Gastrocnemius medialis (tissue), 4 donors: ENCODE results near the gene MBNL1. TPM values are rescaled to one million over a fixed set of nuclear protein-coding genes. Genes with fewer than 3 reads are reported as not detected.
"Not testable (repeated sequence)": the region's sequence is repeated elsewhere in the genome, so short reads cannot be mapped to it uniquely, and the experiment has no call there.

Source experiments
- ATAC-seq, 2 donors: fragments of 150-250 bp; one replicate each; pipeline ENCODE4 v1.9.1; 2016
- DNase-seq, 2 donors: peaks; one replicate each; pipeline ENCODE4 v3.0.0-alpha.2; 2019
- H3K27ac ChIP-seq, 4 donors: fragments of 200-600 bp; sonication (generic); 1 replicate in 1 of 4; 2 replicates in 3 of 4; pipeline ENCODE4 v1.5.1; 2016 to 2018; ENCODE audit warnings: mild to moderate bottlenecking in 2 of 4, moderate library complexity in 1 of 4
- H3K27me3 ChIP-seq, 3 donors: fragments of 200-600 bp; sonication (generic) in 2 of 3; 1 replicate in 1 of 3; 2 replicates in 2 of 3; pipeline versions ENCODE4 v1.5.1 to v1.6.0; 2016 to 2019; ENCODE audit warnings: mild to moderate bottlenecking in 1 of 3, moderate library complexity in 1 of 3
- H3K36me3 ChIP-seq, 2 donors: fragments of 200-600 bp; sonication (generic) in 1 of 2; one replicate each; pipeline ENCODE4 v1.5.1; 2017 to 2018
- H3K4me1 ChIP-seq, 2 donors: fragments of 200-600 bp; sonication (generic) in 1 of 2; one replicate each; pipeline ENCODE4 v1.5.1; 2016 to 2017; ENCODE audit warnings: mild to moderate bottlenecking in 2 of 2
- H3K4me3 ChIP-seq, 4 donors: fragments of 200-600 bp; sonication (generic) in 3 of 4; 1 replicate in 1 of 4; 2 replicates in 3 of 4; pipeline ENCODE4 v1.5.1; 2016 to 2019; ENCODE audit warnings: mild to moderate bottlenecking in 2 of 4
- H3K9me3 ChIP-seq, 3 donors: fragments of 200-600 bp; sonication (generic) in 2 of 3; 1 replicate in 1 of 3; 2 replicates in 2 of 3; pipeline ENCODE4 v1.5.1; 2016 to 2019
- POLR2A ChIP-seq, 2 donors: fragments of 450-650 bp; IDR thresholded peaks; one replicate each; pipeline ENCODE4 v1.6.1; 2017; ENCODE audit warnings: antibody characterized with exemption in 2 of 2, mild to moderate bottlenecking in 2 of 2, moderate library complexity in 2 of 2
- in situ Hi-C, 4 donors: fragments of 200-750 bp; cut with MboI; loops; one replicate each; pipeline versions ENCODE4 v1.15.0 to v1.8.0; 2017; ENCODE audit warnings: low sequenced_read_pairs in 4 of 4
- intact Hi-C: fragments of 100-400 bp; cut with DNase I; formaldehyde crosslinking; loops from one replicate; pipeline ENCODE4 v1.15.1; 2023; ENCODE audit warnings: low total_unique reads
- total RNA-seq, 4 donors: library from RNA; depleted of rRNA; stranded (reverse); fragments of >200 nt; gene quantifications; one replicate each; pipeline versions ENCODE4 v1.1.0 to v1.2.3, GENCODE V29; 2016
- TF ChIP-seq, protein P1 (sequence below), 5 experiments: fragments of 450-650 bp in 3 of 5; fragments of 200-600 bp in 2 of 5; sonication (generic) in 2 of 5; IDR thresholded peaks in 4 of 5; conservative IDR thresholded peaks in 1 of 5; 1 replicate in 4 of 5; 2 replicates in 1 of 5; pipeline ENCODE4 v1.5.1; 2016 to 2019; ENCODE audit warnings: antibody characterized with exemption in 5 of 5, mild to moderate bottlenecking in 3 of 5, moderate library complexity in 3 of 5

MBNL1 gene
- total RNA-seq, 4 donors from 2014 or later: 519 to 597 (median 557) TPM

DNA sequence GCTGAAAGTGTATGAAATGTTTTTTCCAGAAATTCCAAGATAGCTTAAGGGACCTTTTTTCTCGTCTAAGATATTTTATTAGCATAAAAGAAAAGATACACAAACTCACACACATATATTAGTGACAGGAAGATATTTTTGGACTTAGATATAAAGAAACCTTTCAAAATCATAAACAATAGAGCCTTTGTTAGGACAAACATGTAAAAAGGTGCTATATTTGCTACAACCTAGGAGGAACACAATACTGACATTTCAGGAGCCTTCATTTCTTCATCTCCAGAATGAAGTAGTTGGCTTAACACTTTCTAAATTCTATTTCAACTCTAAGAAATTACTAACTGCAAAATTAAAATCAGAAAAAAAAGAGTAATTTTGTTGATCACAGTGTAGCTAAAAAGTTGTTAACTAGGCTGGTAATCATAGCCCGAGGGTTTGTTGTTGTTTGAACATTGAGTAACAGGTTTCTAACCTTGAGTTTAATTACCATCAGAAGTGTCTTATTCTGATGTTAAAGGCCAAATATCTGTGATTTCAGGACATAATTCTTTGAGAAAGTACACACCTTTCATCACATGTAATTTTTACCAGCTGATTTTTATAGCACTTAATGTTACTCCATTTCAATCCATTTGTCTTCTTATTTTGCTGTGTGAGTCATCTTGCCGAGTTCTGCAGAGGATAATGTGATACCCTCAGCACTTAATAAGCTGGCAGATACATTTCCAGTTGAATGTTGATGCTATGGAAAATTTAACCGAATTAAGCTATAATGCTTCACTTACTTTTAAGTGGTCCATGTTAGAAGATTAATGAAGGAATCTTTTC is 97.3 kb downstream of the MBNL1 start:
- Histone ChIP-seq H3K27ac (peak overlapping the region; percentile 88 to 96 (median 94)), H3K4me1 (peaks cover 82 to 88% of the 10 kb centered on the region in 2 donors)
- in situ Hi-C loops: no loop called here

DNA sequence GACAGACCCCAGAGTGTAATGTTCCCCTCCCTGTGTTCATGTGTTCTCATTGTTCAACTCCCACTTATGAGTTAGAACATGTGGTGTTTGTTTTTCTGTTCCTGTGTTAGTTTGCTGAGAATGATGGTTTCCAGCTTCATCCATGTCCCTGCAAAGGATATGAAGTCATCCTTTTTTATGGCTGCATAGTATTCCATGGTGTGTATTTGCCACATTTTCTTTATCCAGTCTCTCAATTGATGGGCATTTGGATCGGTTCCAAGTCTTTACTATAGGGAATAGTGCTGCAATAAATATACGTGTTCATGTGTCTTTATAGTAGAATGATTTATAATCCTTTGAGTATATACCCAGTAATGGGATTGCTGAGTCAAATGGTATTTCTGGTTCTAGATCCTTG is 98.5 kb downstream of the MBNL1 start:
- in situ Hi-C loops, DNase-seq, H3K36me3 ChIP-seq, intact Hi-C loops, H3K4me3 ChIP-seq, ATAC-seq, H3K27me3 ChIP-seq, H3K9me3 ChIP-seq: not testable (repeated sequence)
- peak overlapping the region; percentile 88 to 96 (median 94) for H3K27ac ChIP-seq
- H3K4me1 ChIP-seq: peaks cover 80 to 86% of the 10 kb centered on the region in 2 donors

More for the DNA sequence above, 97.3 kb downstream of the MBNL1 start:
- intact Hi-C loops: no loop called here
- DNase-seq (peak in 1 of 2 donors; percentile 24), ATAC-seq (peak; percentile 95 to 97)
- H3K27me3 ChIP-seq: no peaks in the 10 kb centered on the region
- peak overlapping the region in 1 of 4 donors; percentile 12 for H3K4me3 ChIP-seq
- no peaks in the 10 kb centered on the region for H3K9me3 ChIP-seq
- no peak for TF ChIP-seq POLR2A (IDR thresholded peaks at IDR 0.05)
- TF ChIP-seq, protein P1, sequence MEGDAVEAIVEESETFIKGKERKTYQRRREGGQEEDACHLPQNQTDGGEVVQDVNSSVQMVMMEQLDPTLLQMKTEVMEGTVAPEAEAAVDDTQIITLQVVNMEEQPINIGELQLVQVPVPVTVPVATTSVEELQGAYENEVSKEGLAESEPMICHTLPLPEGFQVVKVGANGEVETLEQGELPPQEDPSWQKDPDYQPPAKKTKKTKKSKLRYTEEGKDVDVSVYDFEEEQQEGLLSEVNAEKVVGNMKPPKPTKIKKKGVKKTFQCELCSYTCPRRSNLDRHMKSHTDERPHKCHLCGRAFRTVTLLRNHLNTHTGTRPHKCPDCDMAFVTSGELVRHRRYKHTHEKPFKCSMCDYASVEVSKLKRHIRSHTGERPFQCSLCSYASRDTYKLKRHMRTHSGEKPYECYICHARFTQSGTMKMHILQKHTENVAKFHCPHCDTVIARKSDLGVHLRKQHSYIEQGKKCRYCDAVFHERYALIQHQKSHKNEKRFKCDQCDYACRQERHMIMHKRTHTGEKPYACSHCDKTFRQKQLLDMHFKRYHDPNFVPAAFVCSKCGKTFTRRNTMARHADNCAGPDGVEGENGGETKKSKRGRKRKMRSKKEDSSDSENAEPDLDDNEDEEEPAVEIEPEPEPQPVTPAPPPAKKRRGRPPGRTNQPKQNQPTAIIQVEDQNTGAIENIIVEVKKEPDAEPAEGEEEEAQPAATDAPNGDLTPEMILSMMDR (IDR thresholded peaks at IDR 0.05 in 4 of 5, conservative IDR thresholded peaks at IDR 0.05 in 1 of 5): no peak
- H3K36me3 ChIP-seq: no peaks in the 10 kb centered on the region

DNA sequence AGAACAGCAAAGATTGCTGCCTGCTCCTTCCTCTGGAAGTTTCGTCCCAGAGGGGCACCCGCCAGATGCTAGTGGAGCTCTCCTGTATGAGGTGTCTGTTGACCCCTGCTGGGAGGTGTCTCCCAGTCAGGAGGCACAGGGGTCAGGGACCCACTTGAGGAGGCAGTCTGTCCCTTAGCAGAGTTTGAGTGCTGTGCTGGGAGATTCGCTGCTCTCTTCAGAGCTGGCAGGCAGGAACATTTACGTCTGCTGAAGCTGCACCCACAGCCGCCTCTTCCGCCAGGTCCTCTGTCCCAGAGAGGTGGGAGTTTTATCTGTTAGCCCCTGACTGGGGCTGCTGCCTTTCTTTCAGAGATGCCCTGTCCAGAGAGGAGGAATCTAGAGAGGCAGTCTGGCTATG is 103.9 kb downstream of the MBNL1 start:
- ATAC-seq, H3K27me3 ChIP-seq, DNase-seq, intact Hi-C loops, in situ Hi-C loops, H3K4me3 ChIP-seq, H3K9me3 ChIP-seq, H3K36me3 ChIP-seq: not testable (repeated sequence)
- H3K27ac ChIP-seq: peak overlapping the region; percentile 92 to 96 (median 94)
- H3K4me1 ChIP-seq: peaks cover 68 to 74% of the 10 kb centered on the region in 2 donors

DNA sequence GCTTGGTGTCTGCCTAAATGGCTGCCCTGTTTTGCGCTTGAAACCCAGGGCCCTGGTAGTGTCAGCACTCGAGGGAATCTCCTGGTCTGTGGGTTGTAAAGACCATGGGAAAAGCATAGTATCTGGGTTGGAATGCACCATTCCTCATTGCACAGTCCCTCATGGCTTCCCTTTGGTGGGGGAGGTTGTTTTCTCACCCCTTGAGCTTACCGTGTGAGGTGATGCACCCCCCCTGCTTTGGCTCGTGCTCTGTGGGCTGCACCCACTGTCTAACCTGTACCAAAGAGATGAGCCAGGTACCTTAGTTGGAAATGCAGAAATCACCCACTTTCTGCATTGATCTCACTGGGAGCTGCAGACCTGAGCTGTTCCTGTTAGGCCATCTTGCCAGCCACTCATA is 104.7 kb downstream of the MBNL1 start:
- no peak for ATAC-seq
- Histone ChIP-seq H3K9me3 (no peaks in the 10 kb centered on the region), H3K4me1 (peaks cover 68 to 76% of the 10 kb centered on the region in 2 donors), H3K36me3 (no peaks in the 10 kb centered on the region), H3K27me3 (no peaks in the 10 kb centered on the region), H3K4me3 (no peak overlapping the region), H3K27ac (peak overlapping the region; percentile 92 to 96 (median 94))
- intact Hi-C loops: no loop called here
- no peak for TF ChIP-seq POLR2A (IDR thresholded peaks at IDR 0.05)
- no peak for DNase-seq
- in situ Hi-C loops: no loop called here

DNA sequence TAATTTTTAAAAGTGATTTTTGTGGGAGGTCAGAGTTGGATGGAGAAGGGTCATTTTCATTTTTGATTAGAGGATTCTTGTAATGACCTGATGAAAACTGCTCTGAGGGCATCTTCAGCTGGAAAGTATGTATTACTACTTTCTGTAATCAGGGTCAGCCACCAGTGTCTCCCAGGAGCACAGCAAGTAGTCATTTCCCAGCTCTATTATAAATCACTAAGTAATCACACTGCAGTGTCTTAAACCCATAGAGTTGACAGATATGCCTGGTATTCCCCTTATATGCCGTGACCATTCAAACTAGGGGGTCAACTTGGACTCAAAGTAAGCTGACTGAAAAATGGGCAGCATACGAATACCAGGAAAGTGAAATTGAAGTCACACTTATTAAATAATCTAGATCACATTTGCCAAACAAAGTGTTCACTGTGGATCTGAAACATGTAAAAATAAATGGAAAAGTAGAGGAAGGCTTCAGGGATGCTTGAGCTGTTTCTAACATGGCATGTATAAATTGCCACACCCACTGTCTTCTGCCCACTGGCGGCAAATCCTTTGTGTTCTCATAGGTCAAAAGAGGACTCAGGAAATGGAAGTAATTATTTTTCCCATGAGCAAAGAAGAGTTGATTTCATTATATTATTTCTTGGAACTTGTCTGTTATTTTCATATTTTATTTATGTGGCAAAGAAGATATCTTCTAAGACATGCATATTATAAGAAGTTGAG is 105.7 kb downstream of the MBNL1 start:
- TF ChIP-seq, protein P1 (IDR thresholded peaks at IDR 0.05 in 4 of 5, conservative IDR thresholded peaks at IDR 0.05 in 1 of 5): no peak
- no peak for TF ChIP-seq POLR2A (IDR thresholded peaks at IDR 0.05)
- Histone ChIP-seq H3K27me3 (no peaks in the 10 kb centered on the region), H3K4me1 (peaks cover 70 to 76% of the 10 kb centered on the region in 2 donors), H3K27ac (peak overlapping the region; percentile 92 to 96 (median 94)), H3K36me3 (no peaks in the 10 kb centered on the region), H3K9me3 (no peaks in the 10 kb centered on the region), H3K4me3 (no peak overlapping the region)
- intact Hi-C loops: no loop called here
- in situ Hi-C loops: no loop called here
- ATAC-seq: peak in 1 of 2 donors; percentile 15
- DNase-seq: no peak

DNA sequence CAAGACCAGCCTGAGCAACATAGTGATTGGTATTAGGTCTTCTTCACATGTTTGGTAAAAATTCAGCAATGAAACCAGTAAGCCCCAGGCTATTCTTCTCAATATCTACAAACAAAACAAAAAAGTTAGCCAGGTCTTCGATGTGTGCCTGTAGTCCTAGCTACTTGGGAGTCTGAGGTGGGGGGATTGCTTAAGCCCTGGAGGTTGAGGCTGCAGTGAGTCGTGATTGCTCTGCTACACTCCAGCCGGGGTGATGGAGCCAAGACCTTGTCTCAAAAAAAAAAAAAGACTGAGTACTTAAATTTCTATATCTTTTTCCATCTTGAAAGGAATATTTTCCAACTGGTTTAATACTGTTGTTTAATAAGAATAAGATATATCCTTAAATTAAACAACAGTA is 106.8 kb downstream of the MBNL1 start:
- Histone ChIP-seq H3K4me1 (peaks cover 70 to 76% of the 10 kb centered on the region in 2 donors), H3K27ac (peak overlapping the region; percentile 92 to 96 (median 94)), H3K27me3 (no peaks in the 10 kb centered on the region), H3K9me3 (no peaks in the 10 kb centered on the region), H3K36me3 (no peaks in the 10 kb centered on the region), H3K4me3 (peak overlapping the region in 1 of 4 donors; percentile 24)
- no peak for DNase-seq
- in situ Hi-C loops (no loop called here), intact Hi-C loops (no loop called here)
- TF ChIP-seq POLR2A (IDR thresholded peaks at IDR 0.05): no peak
- TF ChIP-seq, protein P1 (IDR thresholded peaks at IDR 0.05 in 4 of 5, conservative IDR thresholded peaks at IDR 0.05 in 1 of 5): no peak
- no peak for ATAC-seq
